Forelimb muscle (tissue), 1 donor: Measurements from ENCODE around the gene NLK. TPM values are rescaled to one million over a fixed set of nuclear protein-coding genes. Genes with fewer than 3 reads are reported as not detected.
"Not testable (repeated sequence)": the region's sequence is repeated elsewhere in the genome, so short reads cannot be mapped to it uniquely, and the experiment has no call there.

ENCODE experiments used
- DNase-seq: peaks from one replicate; pipeline ENCODE4 v3.0.0-alpha.2; 2013; ENCODE audit warnings: low read depth
- polyA plus RNA-seq: library from polyadenylated mRNA; unstranded; fragments of 120-200 nt; gene quantifications from one replicate; pipeline ENCODE4 v1.2.1, GENCODE V29; 2013; ENCODE audit not compliant: insufficient read length

NLK gene
- polyA plus RNA-seq, 1 donor: 8.4 TPM

DNA sequence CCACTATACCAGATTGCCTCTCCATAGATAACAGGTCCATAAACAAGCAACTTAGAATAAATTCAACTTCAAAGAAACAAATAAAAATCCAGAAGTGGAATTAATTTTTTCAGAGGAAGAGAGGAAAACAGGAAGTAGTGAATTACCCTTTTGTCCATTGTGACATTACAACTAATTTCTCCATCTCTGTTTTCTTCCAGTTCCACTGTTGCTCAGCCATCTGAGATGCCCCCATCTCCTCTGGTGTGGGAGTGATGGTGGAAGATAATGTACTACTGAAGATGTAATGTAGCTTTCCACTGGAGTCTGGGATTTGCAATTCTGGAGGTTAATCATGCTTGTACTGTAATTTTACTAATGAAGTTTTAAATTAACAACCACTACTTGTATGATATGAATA lies 151.9 kb downstream of the NLK start:
- DNase-seq: no peak

DNA sequence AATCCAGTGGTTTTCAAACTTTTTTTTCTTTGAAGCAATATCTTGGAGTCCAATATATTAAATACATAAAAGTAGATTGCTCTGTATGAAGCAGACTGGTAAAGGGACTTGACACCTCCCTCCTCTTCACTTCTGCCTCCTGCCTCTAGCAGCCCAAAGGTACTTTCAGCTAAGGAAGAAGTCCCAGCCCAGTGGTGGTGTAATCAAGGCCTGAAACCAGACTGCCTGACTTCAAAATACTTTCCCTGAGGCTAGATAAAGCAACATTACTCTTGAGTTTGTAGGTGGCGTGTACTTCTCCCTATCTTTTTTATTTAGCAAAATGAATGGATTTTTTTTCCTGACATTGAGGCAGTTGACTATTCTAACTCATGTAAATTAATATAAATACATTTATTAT lies 154.2 kb downstream of the NLK start:
- no peak for DNase-seq

DNA sequence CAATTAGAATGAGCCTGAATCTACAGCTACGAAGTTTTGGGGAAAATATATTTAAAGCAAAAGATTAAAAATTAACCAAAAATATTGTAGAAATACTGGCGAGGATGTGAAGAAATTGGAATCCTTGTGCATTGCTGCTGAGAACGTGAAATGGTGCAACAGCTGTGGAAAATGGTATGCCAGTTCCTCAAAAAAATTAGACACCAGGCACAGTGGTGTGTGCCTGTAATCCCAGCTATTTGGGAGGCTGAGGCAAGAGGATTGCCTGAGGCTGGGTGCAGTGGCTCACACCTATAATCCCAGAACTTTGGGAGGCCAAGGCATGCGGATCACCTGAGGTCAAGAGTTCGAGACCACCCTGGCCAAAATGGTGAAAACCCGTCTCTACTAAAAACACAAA lies 156.6 kb downstream of the NLK start:
- no peak for DNase-seq

DNA sequence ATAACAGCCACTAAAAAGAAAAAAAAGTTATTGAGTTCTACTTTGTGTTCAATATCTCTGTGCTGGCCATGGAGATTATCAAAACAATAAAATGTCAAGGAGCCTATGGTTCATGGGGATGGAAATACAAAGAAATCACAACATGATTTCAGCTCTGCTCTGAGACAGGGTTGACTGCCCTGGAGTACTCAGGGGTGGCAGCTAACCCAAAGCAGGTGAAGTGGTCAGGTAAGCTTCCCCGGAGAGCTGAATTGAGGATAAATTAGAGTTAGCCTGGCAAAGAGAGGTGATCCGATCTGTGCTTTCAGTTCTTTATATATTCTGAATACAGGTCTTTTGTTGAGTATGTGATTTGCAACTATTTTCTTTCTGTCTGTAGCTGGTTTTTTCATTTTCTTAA lies 157.3 kb downstream of the NLK start:
- no peak for DNase-seq

DNA sequence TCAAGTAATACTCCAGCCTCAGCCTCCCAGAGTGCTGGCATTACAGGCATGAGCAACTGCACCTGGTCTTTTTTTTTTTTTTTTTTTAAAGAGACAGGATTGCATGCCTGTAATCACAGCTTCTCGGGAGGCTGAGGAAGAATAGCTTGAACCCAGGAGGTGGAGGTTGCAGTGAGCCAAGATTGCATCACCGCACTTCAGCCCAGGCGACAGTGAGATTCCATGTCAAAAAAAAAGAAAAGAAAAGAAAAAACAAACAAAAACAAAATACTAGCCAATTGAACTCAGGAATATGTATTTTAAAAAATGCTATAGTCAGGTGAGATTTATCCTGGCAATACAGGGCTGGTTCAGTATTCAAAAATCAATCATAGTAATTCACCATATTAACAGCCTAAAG lies 158.8 kb downstream of the NLK start:
- no peak for DNase-seq

DNA sequence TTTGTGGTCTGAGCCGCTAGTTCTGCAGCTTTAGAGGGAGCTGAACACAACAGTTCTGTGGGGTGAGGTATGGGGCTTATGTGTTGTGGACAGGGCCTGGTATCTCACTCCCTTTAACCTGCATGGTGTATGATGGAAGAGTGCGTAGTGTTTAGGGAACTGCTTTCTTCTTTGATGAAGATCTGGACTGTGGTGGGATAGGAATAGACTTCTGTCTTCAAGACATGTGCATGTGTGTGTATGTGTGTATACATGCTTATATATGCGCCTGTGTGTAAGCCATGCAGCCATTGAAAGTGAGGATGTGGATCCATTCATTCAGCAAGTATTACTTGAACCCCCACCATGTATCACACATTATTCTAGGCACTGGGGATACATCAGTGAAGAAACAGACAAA lies 161.8 kb downstream of the NLK start:
- DNase-seq: no peak

DNA sequence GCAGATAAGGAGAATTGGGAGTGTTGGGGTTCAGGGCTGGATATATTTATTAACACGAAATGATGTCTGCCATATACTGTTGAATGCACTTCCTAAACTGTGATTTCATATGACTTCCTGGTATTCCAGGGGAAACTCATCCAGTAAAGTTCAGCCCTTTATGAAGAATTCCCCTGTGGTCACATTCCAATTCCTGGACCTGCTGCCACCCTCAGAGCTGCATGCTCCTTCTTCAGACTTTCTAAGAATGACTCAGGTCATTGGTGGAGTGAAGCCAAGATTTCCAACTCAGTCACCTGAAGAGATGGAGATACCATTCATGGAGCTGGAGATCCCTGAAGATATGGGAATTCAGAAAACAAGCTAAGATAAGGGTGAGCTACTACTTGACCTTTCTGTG lies 162.3 kb downstream of the NLK start:
- DNase-seq: no peak

DNA sequence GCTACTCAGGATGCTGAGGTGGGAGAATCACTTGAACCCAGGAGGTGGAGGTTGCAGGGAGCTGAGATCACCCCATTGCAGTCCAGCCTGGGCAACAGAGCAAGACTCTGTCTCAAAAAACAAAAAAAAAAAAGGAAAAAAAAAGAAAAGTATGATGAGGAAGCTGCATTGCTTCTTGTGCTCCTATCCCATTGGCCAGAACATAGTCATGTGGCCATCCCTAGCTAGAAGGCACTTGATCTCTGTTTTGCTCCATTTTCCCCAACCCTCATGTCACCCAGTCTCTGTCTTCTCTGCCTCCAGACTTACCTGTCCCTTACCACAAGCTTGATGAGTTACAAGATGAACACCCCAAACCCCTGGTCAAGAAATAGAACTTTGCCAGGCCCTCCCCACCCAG lies 163.8 kb downstream of the NLK start:
- no peak for DNase-seq

DNA sequence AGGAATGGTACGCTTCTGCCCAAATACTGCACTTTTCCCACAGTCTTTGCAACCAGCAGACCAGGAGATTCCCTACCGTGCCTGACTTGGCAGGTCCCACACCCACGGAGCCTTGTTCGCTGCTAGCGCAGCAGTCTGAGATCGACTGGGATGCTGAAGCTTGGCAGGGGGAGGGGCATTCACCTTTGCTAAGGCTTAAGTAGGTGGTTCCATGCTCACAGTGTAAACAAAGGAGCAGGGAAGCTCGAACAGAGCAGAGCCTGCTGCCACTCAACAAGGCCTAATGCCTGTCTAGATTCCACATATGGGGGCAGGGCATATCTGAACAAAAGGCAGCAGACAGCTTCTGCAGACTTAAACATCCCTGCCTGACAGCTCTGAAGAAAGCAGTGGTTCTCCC lies 169.3 kb downstream of the NLK start:
- no peak for DNase-seq

DNA sequence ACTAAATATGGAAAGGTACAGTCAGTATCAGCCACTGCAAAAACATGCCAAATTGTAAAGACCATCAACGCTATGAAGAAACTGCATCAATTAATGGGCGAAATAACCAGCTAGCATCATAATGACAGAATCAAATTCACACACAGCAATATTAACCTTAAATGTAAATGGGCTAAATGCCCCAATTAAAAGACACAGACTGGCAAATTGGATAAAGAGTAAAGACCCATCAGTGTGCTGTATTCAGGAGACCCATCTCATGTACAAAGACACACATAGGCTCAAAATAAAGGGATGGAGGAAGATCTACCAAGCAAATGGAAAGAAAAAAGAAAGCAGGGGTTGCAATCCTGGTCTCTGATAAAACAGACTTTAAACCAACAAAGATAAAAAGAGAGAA lies 171.1 kb downstream of the NLK start:
- DNase-seq: not testable (repeated sequence)

DNA sequence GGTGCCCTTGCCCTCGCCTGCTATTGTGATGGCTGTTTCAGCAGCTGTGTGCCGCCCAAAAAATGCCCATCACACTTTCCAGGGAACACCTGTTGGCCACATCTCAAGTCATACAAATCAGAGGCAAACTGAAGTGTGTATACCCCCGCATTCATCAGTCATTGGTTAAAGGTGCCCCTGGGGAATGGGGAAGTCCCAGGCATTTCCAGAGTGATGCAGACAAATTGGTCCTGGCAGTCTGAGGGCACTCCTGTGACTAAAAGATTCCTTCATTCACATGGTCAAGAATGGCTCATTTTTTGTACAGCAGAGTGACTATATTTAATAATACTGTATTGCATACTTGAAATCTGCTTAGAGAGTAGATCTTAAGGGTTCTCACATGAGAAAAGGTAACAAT lies 173.6 kb downstream of the NLK start:
- no peak for DNase-seq

DNA sequence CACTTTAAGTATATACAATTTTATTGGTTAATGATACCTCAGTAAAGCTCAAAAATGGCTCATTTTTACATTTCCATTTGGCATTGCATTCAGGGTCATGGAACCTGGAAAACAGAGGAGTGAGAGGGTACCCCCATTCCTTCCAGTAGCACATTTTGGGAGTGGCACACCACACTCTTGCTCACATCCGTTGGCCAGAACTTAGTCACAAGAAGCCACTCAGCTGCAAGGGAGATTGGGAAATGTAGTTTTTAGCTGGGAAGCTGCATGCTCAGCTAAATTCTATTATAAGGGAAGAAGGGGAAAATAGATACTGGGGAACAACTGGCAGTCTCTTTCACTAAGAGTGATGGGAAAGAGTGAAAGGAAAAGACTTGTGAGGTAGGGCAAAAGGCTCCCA lies 174.1 kb downstream of the NLK start:
- no peak for DNase-seq

DNA sequence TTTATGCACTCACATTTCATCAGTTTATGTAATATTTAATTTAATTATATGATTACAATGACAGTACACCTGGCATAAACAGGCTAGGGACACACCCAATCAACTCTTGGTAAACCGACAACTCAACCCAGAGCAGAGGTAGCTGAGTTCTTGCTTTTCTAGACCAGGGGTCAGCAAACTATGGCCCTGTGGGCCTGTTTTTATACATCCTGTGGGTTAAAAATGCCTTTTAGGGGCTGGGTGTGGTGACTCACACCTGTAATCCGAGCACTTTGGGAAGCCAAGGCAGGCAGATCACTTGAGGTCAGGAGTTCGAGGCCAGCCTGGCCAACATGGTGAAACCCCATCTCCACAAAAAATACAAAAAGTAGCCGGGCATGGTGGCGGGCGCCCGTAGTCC lies 177.3 kb downstream of the NLK start:
- no peak for DNase-seq

DNA sequence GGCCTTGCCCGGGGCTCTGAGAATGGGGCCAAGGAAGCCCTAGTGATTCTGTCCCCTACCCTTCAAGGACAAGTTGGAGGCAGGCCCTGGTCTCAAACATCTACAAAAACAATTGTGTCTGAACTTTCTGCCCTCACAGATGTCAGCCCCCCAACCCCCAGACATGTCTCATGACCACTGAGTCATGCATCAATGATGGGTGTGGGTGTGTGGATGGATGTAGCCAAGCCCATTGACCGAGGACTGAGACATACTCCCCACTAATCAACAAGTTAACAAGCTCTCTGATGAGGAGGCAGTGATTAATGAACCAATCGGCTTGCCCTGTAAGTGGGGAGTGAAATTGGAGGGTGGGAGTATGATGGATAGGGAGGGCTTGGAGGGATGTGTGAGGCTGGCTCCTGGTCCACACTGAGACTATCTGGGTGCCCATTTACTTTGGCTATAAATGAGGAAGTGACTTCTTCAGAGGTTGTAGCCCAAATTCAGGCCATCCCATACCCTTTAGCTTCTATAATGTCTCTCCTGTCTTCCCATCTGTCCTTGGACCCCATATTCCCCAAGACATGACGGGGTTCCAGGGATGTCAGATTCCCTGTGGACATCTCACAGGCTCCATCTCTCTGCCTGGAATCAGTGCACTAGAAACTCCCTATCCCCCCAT lies 179.4 kb downstream of the NLK start:
- DNase-seq: no peak

DNA sequence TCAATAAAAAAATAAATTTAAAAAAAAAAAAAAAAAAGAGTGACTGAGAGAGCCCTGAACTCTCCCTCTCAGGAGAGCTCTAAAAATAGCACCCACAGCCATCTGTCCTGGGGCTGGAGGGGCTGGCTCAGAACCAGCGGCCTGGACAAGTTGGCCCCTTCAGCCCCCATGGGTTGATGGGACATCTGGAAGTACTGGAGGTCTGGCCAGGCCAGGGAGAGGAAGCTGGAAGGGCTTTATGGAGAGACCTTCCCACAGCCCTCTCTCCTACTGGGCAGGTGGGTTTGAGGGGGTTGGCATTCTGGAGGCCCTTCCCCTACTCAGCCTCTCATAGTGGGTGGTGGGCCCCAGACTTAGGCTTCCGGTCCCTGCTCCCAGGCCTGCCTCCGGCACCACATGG lies 182.8 kb downstream of the NLK start:
- DNase-seq: no peak

DNA sequence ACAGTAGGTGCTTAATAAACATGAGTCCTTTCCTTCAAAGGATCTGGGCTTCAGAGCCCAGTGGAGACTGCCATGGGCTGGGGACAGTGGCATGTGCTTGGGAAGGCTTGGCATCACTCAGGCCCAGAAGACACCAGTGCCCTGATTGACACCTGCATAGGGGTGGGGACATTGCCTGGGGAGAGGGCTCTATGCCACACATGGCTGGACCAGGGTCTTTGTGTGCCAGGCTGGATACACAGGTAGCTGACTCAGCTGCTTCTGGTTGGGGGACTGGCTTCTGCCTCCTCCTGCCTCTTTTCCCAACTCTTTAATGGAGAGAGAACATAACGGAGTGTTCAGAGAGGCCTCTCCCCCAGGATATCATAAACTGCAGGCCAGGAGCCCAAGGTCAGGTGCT lies 183.4 kb downstream of the NLK start:
- no peak for DNase-seq

DNA sequence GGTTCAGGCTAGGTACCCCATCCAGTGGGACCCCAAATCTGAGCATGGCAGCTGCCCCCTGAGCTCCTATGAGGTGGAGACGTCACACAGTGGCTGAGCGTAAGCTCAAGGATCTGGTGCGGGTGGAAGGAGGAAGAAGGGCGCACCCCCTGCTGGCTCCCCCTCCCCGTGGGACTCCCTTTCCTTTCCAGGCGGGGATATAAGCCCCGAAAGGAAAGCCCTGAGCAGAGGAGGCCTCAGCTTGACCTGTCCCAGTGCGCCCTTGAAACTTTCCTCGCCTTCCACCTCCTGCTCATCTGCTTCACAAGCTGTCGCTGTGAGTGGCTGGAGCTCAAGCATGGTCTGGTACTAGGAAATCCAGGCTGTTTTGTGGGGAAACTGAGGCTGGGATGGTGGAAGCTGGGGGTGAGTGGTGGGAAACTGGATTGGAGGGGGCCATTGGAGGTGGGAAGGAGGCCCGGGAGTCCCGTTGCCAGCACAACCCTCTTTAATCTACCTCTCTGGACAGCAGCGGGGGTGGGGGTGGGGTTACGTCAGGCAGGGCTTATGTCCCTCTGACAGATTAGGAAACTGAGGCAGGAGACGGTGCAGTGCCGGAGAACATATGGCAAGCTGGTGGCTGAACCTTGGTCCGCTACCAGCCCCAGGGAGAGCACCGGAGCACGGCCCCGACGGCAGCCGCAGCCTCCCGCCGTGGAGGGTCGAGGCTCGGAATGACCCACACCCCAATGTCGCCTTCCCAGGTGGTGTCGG lies 184.3 kb downstream of the NLK start:
- DNase-seq: no peak

DNA sequence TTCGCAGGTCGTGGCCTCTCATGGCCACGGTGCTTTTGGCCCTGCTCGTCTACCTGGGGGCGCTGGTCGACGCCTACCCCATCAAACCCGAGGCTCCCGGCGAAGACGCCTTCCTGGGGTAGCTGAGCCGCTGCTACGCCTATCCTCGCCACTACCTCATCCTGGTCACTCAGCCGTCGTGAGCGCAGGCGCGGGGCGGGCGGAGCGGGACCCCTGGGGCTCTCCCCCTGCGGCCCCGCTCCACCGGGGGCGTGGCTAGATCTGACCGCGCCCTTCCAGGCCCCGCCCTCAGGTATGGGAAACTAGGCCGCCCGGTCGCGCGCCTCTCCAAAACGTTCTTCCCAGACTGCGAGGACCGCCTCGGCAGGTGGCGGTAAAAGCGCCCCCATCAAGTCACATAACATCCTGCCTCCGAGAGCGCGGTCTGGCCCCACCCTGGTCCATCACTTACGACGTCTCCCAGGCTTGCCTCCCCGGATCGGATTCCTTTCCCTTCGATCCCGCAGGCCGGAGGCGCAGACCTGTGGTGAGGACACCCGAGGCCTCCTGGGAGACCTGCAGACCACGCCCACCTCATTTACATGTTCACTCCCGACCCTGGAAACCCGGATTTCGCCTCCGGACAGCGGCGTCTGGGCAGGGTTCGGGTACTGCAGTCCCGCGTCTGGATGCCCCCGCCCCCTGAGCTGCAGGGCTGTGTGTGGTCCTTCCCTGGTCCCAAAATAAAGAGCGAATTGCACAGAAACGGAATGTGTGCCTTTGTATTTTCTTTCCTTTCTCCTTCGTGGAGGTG lies 185.0 kb downstream of the NLK start:
- no peak for DNase-seq

DNA sequence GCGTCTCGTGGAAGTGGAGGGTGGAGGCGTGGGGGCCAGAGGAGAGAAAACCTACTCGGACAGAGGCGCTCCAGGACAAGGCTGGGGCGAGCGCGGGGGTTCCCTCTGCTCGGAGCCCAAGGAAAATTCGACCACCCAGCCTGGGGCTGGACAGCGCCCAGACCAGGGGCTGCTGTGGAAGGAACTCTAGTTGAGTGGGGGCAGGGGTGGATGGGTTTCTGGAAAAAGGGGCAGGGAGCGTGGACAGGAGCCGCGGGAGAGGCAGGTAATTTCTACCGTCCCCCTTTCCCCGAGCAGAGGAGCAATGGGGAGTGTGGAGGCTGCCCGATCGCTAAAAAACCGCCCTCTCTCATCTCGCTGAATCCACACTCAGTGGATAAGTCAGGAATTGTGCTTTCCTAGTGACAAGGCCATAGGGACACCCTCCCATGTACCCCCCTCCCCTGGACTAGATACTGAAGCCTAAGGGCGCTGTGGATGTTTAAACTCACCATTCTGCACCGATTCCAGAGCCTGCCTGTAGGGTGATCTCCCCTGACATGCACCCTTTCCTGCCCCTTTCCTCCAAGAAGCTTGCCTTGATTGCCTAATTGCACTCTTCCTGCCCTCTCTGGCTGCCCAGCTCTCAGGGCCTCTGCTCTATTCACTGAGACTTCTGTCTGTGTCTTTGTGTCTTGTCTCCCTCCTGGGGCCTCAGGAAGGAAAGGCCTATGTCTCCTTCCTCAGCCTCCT lies 185.8 kb downstream of the NLK start:
- no peak for DNase-seq

DNA sequence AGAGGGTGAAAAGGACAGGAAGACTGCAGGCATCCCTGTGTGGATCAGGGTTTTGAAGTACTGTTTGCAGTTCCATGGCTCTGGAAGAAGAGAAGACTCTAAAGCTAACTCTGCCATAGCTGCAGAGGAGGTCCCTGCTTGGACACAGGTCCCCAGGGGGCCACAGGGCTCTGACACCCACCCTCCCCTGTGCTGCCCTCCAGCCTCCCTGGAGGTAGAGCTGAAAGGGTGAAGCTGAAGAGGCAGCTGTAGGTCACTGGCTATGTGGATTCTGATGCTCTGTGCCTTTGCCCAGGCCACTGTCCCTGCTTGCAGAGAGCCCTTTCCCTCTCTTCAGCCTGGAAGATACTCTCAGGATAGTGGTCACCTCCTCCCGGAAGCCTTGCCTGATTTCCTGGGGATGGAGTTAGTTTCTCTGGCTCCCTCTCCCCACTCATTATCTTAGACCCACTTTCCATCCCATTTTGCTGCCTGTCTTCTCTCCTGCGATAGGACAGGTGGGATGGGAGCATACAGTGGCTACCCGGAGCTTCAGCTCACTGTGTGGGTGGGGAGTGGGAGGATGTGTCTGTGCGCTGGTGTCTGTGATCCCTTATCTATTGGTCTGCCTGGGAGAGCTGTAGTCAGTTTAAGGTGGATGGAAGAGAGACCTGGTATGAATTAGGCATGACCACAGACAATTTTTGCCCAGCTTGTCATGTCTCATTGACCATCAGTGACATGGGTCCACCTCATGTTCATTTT lies 186.7 kb downstream of the NLK start:
- no peak for DNase-seq

DNA sequence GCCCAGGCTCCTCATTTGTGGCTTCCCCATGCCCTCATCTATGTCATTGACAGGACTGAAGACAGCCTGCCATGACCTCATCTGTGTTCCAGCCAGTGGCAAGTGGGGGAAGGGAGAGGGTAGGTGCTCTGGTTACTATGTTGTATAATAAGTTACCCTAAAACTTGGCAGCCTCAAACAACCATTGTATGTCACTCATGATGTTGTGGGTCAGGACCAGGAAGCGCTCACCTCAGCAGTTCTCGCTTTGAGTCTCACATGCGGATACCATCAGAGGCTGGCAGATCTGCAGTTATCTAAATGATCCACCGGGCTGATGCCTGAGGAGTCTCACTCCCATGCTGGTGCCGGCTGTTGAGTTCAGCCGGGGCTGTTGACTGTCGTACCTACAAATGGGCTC lies 187.5 kb downstream of the NLK start:
- no peak for DNase-seq

DNA sequence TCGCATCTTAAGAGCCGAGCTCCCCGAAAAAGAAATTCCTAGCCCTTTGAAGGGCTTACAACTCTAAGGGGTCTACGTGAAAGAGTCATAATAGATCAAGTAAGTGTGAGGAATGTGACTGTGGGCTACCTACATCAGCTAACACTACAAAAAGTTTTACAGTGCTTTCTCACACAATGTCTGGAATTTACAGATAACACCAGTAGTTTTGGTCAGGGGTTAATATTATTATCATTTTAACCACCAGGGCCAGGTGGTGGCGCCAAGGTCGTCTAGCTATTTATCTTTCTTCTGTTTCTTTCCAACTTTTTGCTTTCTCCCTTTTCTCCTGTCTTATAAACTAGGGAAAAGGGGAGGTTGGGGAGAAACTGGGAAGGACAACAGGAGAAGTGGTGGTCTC lies 188.1 kb downstream of the NLK start:
- not testable (repeated sequence) for DNase-seq
